Measurements from ENCODE around the gene GIPC3. TPM values are rescaled to one million over a fixed set of nuclear protein-coding genes. Genes with fewer than 3 reads are reported as not detected.

Gene GIPC3
- total and polyA plus RNA-seq, 2 of the 8 experiments (the other 6 are each of a cell fraction or from before 2014, with no cell fraction given), result 1.0 to 1.2 TPM

DNA sequence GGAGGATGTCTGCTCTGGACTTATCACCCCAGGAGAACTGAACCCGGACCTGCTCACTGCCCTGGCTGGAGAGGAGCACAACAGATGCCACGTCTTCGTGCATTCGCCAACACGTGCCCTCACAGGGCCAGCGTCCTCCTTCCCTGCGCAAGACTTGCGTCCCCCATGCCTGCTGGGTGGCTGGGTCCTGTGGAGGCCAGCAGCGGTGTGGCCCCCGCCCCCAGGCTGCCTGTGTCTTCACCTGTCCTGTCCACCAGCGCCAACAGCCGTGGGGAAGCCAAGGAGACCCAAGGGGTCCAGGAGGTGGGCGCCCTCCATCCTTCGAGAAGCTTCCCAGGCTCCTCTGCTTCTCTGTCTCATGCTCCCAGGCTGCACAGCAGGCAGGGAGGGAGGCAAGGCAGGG is 49.7 kb upstream of the GIPC3 start (continued):
- no peak for TF ChIP-seq ZNF274 (IDR thresholded peaks at IDR 0.05; ENCODE audit: borderline replicate concordance, extremely low read depth, low read length)
- no peak for TF ChIP-seq GTF2F1 (IDR thresholded peaks at IDR 0.05; ENCODE audit: borderline replicate concordance, low read depth, low read length)
- no peak for TF ChIP-seq CEBPB (IDR thresholded peaks at IDR 0.05; ENCODE audit: low read depth, low read length)
